Activated T-cell treated with anti-CD3 and anti-CD28 coated beads, Interleukin-2, amount 50 U/mL, for 72 hours (primary cell): ENCODE data around the gene OTOS. TPM values are rescaled to one million over a fixed set of nuclear protein-coding genes. Genes with fewer than 3 reads are reported as not detected.

Source experiments
- ATAC-seq, 2 donors: fragments of 150-1000 bp; cut with Tn5 transposase; replicated peaks in 1 of 2; 2 replicates each; pipeline ENCODE4 v1.10.0; 2021; ENCODE audit warnings: moderate library complexity in 2 of 2, mild to moderate bottlenecking in 1 of 2
- DNase-seq, 2 donors: peaks; one replicate each; pipeline ENCODE4 v3.0.0; 2021 to 2022; ENCODE audit warnings: mixed read lengths in 1 of 2
- H3K27ac Mint-ChIP-seq: one replicate; pipeline ENCODE4 v1.8.0; 2022; ENCODE audit warnings: mild to moderate bottlenecking, moderate library complexity, mixed read lengths
- H3K27me3 Mint-ChIP-seq: one replicate; pipeline ENCODE4 v1.8.0; 2022; ENCODE audit warnings: low read depth, mixed read lengths
- H3K36me3 Mint-ChIP-seq, 2 donors: one replicate each; pipeline ENCODE4 v1.8.0; 2022; ENCODE audit warnings: mixed read lengths in 2 of 2, mild to moderate bottlenecking in 1 of 2; ENCODE audit not compliant: insufficient read depth in 2 of 2
- H3K4me1 Mint-ChIP-seq: one replicate; pipeline ENCODE4 v1.8.0; 2022; ENCODE audit warnings: low read depth, mixed read lengths
- H3K4me3 Mint-ChIP-seq, 2 donors: one replicate each; pipeline ENCODE4 v1.8.0; 2022; ENCODE audit warnings: mild to moderate bottlenecking in 2 of 2, mixed read lengths in 2 of 2, moderate library complexity in 2 of 2
- H3K9me3 Mint-ChIP-seq, 2 donors: one replicate each; pipeline ENCODE4 v1.8.0; 2022; ENCODE audit warnings: mixed read lengths in 2 of 2
- total RNA-seq, 2 donors: library from RNA; stranded (reverse); gene quantifications; one replicate each; pipeline ENCODE4 v1.2.3, GENCODE V29; 2022

Gene OTOS
- total RNA-seq, 2 donors from 2014 or later: not detected

DNA sequence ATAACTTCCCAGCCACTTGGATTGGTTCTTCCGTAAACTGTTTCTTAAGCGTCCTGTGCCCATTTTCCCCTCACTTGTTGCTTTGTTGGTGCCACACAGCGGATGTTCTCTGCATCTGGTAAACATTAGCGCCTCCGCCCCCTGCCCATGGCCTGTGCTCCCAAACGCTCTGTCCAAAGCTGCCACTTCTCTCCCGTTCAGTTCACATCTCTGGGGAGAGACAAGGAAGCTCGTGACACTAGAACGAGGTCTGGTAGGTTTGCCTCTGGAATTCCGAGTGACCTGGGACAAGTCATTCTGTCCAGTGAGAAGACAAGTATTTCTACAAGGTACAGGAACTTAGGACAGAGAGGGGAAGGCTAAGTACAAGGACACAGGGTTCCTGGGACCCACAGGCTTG lies 13.7 kb downstream of the OTOS start:
- H3K9me3 Mint-ChIP-seq: no peaks in the 10 kb centered on the region
- no peak for DNase-seq
- H3K36me3 Mint-ChIP-seq: peaks cover 2 to 15% of the 10 kb centered on the region in 2 donors
- peaks cover under 1% of the 10 kb centered on the region for H3K27me3 Mint-ChIP-seq
- peaks cover 1% of the 10 kb centered on the region for H3K4me1 Mint-ChIP-seq
- H3K27ac Mint-ChIP-seq: no peak overlapping the region
- H3K4me3 Mint-ChIP-seq: no peak overlapping the region
- ATAC-seq: no peak

DNA sequence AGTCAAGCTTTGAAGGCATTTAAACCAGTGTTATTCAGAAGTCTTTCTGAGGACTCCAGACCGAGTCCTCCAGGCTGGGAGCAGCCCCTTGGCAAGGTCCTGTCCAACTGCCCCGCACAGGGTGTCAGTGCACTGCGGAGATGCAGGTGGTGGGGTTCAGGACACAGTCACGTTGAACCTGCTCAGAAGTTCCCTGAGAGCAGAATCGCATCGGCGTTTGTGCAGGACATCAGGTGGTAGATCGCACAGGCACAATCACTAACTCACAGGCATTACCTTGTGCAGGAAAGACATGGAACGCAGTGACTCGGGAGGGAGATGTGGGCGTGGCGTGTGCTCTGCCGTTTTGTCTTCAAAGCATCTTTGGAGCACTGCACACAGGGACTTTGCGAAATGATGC lies 14.7 kb downstream of the OTOS start:
- DNase-seq: no peak

DNA sequence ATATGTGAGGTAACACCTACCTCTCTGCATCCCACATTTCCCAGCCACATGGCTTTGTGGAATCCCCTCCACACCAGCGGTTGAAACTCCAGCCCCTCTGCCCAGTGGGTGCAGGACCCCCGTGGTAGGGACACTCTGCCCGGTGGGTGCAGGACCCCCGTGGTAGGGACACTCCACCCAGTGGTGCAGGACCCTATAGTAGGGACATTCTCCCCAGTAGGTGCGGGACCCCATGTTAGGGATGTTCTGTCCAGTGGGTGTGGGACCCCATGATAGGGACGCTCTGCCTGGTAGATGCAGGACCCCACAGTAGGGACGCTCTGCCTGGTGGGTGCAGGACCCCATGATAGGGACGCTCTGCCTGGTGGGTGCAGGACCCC lies 15.8 kb downstream of the OTOS start:
- Mint-ChIP-seq H3K4me1 (peaks cover 11% of the 10 kb centered on the region), H3K27ac (no peak overlapping the region), H3K4me3 (no peak overlapping the region), H3K27me3 (peaks cover 18% of the 10 kb centered on the region), H3K36me3 (peaks cover 0 to 9% of the 10 kb centered on the region in 2 donors), H3K9me3 (no peaks in the 10 kb centered on the region)
- ATAC-seq (no peak), DNase-seq (no peak)

More for the DNA sequence above, 14.7 kb downstream of the OTOS start:
- no peak for ATAC-seq
- Mint-ChIP-seq H3K4me1 (peaks cover 11% of the 10 kb centered on the region), H3K27ac (no peak overlapping the region), H3K9me3 (no peaks in the 10 kb centered on the region), H3K4me3 (no peak overlapping the region), H3K27me3 (peaks cover 11% of the 10 kb centered on the region), H3K36me3 (peaks cover 2 to 9% of the 10 kb centered on the region in 2 donors)

GRCh38 chr2:240123821-240124650 lies 16.4 kb downstream of the OTOS start:
- Mint-ChIP-seq H3K9me3 (no peaks in the 10 kb centered on the region), H3K4me1 (peaks cover 11% of the 10 kb centered on the region), H3K27me3 (peaks cover 18% of the 10 kb centered on the region), H3K36me3 (peaks cover 0 to 9% of the 10 kb centered on the region in 2 donors), H3K4me3 (no peak overlapping the region), H3K27ac (no peak overlapping the region)
- ATAC-seq: no peak
- no peak for DNase-seq

- peaks cover 0 to 3% of the 10 kb centered on the region in 2 donors for H3K36me3 Mint-ChIP-seq
- H3K4me1 Mint-ChIP-seq: peaks cover 11% of the 10 kb centered on the region
- no peak for ATAC-seq
- H3K27ac Mint-ChIP-seq: no peak overlapping the region
- H3K4me3 Mint-ChIP-seq: peak overlapping the region in 1 of 2 donors; percentile 8
- peaks cover 18% of the 10 kb centered on the region for H3K27me3 Mint-ChIP-seq
- H3K9me3 Mint-ChIP-seq: no peaks in the 10 kb centered on the region
- DNase-seq: no peak
Observed at GRCh38 chr2:240121675-240122074, 18.8 kb downstream of the OTOS start.

- DNase-seq (no peak), ATAC-seq (peak; percentile 79 to 82)
- H3K4me1 Mint-ChIP-seq: peaks cover 11% of the 10 kb centered on the region
- H3K9me3 Mint-ChIP-seq: no peaks in the 10 kb centered on the region
- no peak overlapping the region for H3K4me3 Mint-ChIP-seq
- H3K27ac Mint-ChIP-seq: no peak overlapping the region
- peaks cover 0 to 3% of the 10 kb centered on the region in 2 donors for H3K36me3 Mint-ChIP-seq
- peaks cover 21% of the 10 kb centered on the region for H3K27me3 Mint-ChIP-seq
Observed at GRCh38 chr2:240121190-240121589, 19.3 kb downstream of the OTOS start.

DNA sequence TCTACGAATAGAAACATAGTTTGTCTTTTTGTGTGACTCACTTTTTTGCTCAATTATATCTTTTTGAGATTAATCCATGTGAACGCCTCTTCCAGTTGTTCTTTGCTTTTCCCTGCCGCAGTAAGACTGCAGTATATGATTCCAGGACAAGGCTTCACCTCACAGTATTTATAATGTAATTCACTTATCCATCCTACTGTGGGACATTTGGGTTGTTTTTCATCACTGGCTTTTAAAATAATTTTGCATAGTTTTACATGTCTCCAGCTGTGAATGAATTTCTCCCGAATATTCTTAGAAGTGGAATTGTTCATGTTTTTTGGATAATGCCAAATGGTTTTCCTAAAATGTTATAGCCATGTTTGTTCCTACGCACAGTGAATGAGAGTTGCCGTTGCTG lies 26.2 kb downstream of the OTOS start:
- Mint-ChIP-seq H3K4me1 (no peaks in the 10 kb centered on the region), H3K27me3 (peaks cover 22% of the 10 kb centered on the region), H3K27ac (no peak overlapping the region), H3K4me3 (no peak overlapping the region), H3K9me3 (no peaks in the 10 kb centered on the region), H3K36me3 (no peaks in the 10 kb centered on the region)
- DNase-seq (no peak), ATAC-seq (no peak)

- no peaks in the 10 kb centered on the region for H3K4me1 Mint-ChIP-seq
- H3K9me3 Mint-ChIP-seq: no peaks in the 10 kb centered on the region
- no peak overlapping the region for H3K4me3 Mint-ChIP-seq
- no peak overlapping the region for H3K27ac Mint-ChIP-seq
- ATAC-seq: no peak
- no peak for DNase-seq
- no peaks in the 10 kb centered on the region for H3K36me3 Mint-ChIP-seq
- H3K27me3 Mint-ChIP-seq: peaks cover 22% of the 10 kb centered on the region
Observed at GRCh38 chr2:240112914-240113690, 27.4 kb downstream of the OTOS start.

DNA sequence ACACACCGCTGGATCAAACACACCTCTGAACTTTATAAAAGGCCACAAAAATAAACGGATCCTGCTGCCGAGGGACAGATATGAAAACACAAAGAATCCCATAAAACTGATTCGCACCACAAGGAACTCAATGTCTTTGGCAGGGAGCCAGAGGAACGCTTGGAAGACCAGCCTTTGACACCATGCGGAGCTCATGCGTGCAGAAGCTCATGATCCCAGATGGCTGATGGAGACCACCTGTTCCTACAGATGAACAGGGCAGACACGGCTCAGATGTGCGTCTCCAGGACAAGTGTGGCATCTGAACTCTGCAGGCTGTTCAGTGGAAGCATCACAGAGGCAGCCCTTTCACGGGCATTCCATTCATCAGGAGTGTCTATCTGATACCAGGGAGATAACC lies 29.2 kb downstream of the OTOS start:
- no peaks in the 10 kb centered on the region for H3K36me3 Mint-ChIP-seq
- H3K27me3 Mint-ChIP-seq: peaks cover 19% of the 10 kb centered on the region
- DNase-seq (no peak), ATAC-seq (no peak)
- H3K4me3 Mint-ChIP-seq: no peak overlapping the region
- H3K9me3 Mint-ChIP-seq: no peaks in the 10 kb centered on the region
- H3K27ac Mint-ChIP-seq: no peak overlapping the region
- no peaks in the 10 kb centered on the region for H3K4me1 Mint-ChIP-seq

DNA sequence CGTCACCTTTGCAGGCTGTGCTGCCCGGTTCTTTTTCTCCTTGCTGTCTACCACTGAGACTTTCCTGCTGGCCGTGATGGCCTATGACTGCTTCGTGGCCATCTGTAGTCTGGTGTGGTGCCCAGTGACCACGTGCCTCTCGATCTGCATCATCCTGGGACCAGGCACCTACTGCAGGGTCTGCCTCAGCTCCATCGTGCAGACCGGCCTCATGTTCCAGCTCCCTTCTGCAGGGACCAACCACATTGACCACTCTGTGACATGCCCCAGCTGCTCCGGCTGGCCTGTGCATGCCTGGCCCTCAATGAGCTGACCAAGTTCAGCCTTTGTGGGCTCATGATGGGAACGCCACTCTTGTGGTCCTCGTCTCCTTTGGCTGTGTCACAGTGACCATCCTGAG lies 31.1 kb downstream of the OTOS start:
- Mint-ChIP-seq H3K27ac (no peak overlapping the region), H3K4me3 (no peak overlapping the region), H3K36me3 (no peaks in the 10 kb centered on the region), H3K4me1 (no peaks in the 10 kb centered on the region), H3K9me3 (no peaks in the 10 kb centered on the region), H3K27me3 (peaks cover 6% of the 10 kb centered on the region)
- ATAC-seq (no peak), DNase-seq (no peak)

DNA sequence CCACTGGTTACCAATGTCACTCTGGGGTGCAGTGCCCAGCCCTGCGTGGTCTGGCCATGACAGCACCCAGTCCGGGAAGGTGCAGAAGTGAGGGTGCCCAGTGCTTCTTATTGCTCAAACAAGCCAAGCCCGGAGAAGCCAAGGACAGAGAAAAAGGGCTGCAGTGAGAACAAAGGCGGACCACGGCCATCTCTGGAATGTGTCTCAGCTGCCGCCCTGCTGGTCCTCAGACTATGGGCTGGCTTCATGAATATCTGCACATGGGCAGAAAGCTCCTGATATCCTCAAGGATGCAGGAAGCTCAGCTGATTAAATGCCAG lies 33.0 kb downstream of the OTOS start:
- DNase-seq: no peak
- H3K4me3 Mint-ChIP-seq: no peak overlapping the region
- peaks cover 9% of the 10 kb centered on the region for H3K27me3 Mint-ChIP-seq
- no peaks in the 10 kb centered on the region for H3K36me3 Mint-ChIP-seq
- no peaks in the 10 kb centered on the region for H3K4me1 Mint-ChIP-seq
- no peak overlapping the region for H3K27ac Mint-ChIP-seq
- no peak for ATAC-seq
- H3K9me3 Mint-ChIP-seq: no peaks in the 10 kb centered on the region

DNA sequence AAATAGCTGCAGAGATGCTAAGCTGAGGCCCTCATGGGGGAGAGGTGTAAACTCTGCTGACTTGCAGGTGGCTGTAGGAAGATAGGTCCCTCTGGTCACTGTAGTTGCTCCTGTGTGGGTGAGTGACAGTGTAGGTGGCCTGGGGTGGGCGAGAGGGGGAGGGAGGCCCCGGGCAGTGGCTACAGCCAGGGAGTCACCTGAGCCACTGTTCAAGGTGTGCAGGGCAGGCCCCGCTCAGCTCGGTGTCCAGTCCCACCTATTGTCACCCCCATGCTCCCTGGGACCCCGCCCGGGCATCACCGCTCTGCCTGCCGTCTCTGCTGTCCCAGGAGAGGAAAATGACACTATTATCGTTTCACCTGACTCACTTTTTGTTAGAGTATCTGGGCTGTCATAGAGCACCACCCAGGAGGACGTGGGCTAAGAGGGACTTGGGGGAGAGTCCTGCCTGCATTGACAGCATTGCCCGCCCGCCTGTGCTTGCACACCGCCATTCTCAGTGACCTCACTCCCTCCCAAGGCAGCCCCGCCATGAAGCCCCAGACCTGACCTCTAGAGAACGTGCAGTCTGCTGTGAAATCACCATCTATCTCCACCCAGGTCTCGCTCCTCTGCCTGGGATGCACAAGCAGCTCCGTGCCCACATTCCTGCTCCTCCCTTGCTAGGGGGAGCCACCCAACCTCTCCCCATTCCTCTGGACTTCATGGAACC lies 33.5 kb downstream of the OTOS start:
- Mint-ChIP-seq H3K4me3 (no peak overlapping the region), H3K27ac (no peak overlapping the region), H3K9me3 (no peaks in the 10 kb centered on the region), H3K4me1 (no peaks in the 10 kb centered on the region), H3K27me3 (peaks cover 10% of the 10 kb centered on the region), H3K36me3 (no peaks in the 10 kb centered on the region)
- DNase-seq (no peak), ATAC-seq (no peak)

GRCh38 chr2:240105982-240106381 lies 34.5 kb downstream of the OTOS start:
- Mint-ChIP-seq H3K4me1 (no peaks in the 10 kb centered on the region), H3K9me3 (no peaks in the 10 kb centered on the region), H3K4me3 (no peak overlapping the region), H3K27ac (no peak overlapping the region), H3K36me3 (no peaks in the 10 kb centered on the region), H3K27me3 (peaks cover 10% of the 10 kb centered on the region)
- DNase-seq (no peak), ATAC-seq (no peak)
